HG03378 (cell line): ENCODE results near the gene DAB1.
"Not testable (repeated sequence)": the region's sequence is repeated elsewhere in the genome, so short reads cannot be mapped to it uniquely, and the experiment has no call there.

ENCODE experiments used
- ATAC-seq: cut with Tn5 transposase; IDR thresholded peaks from one replicate; pipeline ENCODE4 v1.9.1; 2021; ENCODE audit warnings: mild to moderate bottlenecking, moderate library complexity; ENCODE audit not compliant: unreplicated experiment

Gene DAB1

DNA sequence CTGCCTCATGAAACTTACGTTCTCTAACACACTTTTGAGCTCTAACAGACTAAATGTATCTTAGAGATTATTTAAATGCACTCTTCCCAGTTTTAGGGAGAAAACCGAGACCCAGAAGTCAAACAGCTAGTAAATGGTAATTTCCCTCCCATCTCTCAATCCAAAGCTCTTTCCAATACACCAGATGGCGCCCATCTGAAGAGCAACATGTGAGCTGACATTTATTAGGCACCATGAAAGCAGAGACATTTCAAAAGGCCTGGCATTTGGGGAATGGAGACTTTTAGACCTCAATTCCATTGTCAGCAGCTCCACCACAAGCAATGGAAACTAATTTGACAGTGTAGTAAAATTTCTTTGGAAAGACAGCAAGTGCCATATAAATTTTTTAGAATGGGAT is 191.4 kb downstream of the DAB1 start:
- no peak for ATAC-seq

- no peak for ATAC-seq
These were observed 193.9 kb downstream of the DAB1 start for GRCh38 chr1:57229998-57230397.

DNA sequence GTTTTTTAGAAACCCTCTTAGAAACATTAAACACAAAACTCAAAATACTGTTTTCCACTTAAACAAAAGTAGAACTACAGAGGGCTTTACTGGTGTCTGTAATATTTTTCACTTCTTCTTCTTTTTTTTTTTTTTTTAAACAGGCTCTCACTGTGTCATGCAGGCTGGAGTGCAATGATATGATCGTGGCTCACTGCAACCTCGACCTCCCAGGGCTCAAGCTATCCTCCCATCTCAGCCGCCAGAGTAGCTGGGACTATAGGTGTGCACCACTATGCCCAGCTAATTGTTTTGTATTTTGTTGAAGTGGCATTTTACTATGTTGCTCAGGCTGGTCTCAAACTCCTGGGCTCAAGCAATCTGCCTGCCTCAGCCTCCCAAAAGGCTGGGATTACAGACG is 194.8 kb downstream of the DAB1 start:
- ATAC-seq: no peak

DNA sequence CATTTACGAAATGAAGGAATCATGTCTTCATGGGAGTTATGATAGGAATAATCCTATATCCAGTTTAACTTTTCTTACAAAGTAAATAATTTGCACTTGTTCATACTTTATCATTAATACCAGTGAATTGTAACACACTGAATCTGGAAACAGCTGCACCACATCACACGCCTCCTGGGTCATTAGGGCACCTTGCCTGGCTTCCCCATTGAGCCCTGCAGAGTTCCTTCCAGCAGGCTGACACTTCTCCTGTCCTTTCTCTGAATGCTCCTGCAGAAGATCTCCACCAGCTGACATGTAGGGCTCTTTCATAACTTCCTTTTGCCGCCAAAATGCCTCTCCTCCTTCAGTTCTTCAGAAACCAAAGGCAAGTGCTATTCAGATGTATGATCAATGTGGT is 201.1 kb downstream of the DAB1 start:
- no peak for ATAC-seq

- no peak for ATAC-seq
These were observed 201.6 kb downstream of the DAB1 start for GRCh38 chr1:57222307-57222706.

- not testable (repeated sequence) for ATAC-seq
These were observed 203.0 kb downstream of the DAB1 start for GRCh38 chr1:57220905-57221304.

DNA sequence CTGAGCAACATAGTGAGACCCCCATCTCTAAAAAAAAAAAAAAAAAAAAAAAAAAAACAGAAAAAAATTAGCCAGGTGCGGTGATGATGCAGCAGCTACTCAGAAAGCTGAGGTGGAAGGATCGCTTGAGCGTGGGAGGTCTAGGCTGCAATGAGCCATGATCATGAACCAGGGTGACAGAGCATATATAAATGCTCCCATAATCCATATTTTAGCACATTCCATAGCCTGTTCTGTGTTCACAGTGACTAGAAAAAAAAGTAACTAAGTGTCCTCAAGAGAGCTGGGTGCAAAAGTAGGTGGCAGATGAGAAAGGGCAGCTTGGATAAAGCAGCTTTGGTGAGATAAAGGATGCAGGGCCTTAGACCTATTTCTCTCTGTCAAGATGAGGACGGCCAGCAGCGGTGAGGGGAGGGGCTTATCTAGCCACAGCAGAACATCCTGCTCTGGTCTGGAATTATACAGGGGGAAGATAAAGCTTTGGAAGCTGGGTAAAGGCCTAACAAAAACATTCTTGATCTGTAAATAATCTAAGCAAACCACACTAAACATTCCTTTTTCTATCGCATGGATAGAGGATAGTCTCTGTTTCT is 205.3 kb downstream of the DAB1 start:
- ATAC-seq: no peak

DNA sequence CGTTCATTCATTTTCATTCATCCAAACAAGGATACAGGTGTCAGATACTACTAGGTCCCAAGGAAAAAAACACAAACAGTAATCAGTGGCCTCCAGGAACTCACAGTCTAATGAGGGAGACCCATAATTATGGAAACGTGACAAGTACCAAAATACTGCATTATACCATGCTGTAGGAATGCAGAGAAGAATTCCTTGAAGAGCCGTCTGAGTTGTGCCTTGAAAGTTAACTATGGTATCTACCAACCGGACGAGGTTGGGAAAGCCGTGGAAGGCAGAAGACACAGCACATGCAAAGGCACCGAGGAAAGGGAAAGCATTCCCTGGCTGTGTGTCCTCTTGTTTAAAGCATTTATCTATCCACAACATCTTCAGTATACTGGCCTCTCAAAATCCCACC is 206.0 kb downstream of the DAB1 start:
- no peak for ATAC-seq

- ATAC-seq: no peak
These were observed 208.8 kb downstream of the DAB1 start for GRCh38 chr1:57214951-57215575.

- no peak for ATAC-seq
These were observed 213.0 kb downstream of the DAB1 start for GRCh38 chr1:57210881-57211280.

- ATAC-seq: no peak
These were observed 214.4 kb downstream of the DAB1 start for GRCh38 chr1:57209495-57209894.

DNA sequence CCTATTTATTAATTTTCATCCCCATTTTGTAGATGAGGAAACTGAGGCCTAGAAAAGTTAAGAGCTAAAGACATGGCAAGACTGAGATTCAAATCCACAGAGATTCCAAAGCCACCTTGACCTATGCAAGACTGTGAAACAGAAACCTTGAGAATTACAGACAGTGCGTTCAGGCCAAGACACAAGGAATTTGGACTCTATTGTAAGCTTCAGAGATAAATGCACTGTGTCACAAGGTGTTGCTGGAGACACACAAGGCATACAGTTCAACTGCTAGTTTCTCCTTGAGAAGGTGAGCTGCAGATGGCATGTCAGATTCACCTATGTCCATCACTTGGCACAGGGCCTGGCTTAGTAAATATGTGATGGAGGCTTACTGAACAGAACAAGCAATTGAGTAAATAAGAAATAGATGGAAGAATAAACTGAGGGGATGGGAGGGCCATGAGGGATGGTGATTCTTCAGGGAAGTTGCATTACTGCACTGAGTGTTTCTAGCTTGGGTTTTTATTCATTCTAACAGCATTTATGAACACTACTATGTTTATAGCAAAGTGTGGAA is 215.0 kb downstream of the DAB1 start:
- no peak for ATAC-seq

DNA sequence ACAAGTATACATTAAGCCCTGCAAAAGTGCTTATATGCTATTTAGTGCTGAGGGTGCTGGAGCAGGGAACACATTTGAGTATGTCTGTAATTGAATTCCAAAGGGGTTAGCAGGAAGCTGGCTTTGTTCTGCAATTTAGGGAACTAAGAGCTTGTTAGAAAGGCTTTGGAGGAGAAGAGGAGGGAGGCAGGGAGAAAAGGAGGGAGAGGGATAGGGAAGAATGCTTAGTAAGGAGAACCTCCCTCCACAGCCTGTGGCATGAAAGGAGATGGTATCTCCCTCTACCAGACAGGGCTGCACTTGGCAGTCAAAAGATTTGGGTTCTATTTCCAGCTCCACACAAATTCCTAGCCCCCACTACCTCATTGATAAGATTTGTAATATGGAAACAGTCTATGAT is 217.8 kb downstream of the DAB1 start:
- ATAC-seq: no peak

- ATAC-seq: no peak
These were observed 218.7 kb downstream of the DAB1 start for GRCh38 chr1:57204942-57205787.

- no peak for ATAC-seq
These were observed 219.8 kb downstream of the DAB1 start for GRCh38 chr1:57204091-57204490.

DNA sequence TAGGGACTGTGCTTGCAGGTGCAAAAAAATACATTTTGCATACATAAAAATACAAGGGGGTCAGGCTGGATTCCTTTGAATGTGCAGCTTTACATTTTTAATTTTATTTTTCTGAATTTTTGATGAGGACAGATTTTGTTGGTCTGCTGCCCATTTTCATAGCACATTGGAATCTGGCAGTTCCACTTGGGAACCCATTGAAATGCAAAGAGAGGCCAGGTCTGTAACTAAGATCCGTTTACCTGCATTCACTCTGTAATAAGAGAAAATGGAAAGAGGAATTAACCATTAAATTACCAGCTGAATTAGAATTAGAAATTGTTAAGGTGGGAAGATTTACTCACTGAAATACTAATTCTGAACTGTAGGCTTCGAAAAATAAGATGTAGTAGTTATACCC is 221.6 kb downstream of the DAB1 start:
- no peak for ATAC-seq

- no peak for ATAC-seq
These were observed 224.9 kb downstream of the DAB1 start for GRCh38 chr1:57198912-57199311.

- ATAC-seq: no peak
These were observed 228.4 kb downstream of the DAB1 start for GRCh38 chr1:57195436-57195941.

GRCh38 chr1:57192222-57192621 is 231.6 kb downstream of the DAB1 start:
- ATAC-seq: no peak

- ATAC-seq: no peak
These were observed 233.0 kb downstream of the DAB1 start for GRCh38 chr1:57190898-57191297.

DNA sequence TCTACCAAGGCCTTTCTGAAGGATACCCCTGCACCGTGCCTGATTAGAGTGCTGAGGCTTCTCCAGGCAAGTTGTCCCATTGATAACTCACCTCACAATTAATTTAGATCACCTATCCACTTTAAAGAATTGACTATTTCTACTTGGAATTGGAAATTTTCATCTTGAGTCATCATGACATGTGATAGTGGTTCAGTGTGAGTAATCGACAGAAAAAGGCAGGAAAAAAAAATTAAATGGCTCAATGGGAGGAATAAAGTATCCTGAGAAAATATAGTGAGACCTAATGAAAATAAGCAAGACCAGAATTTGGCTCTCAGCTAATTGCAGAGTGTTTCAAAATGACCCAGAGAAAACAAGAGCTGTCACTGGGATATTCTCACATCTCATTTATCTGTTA is 235.7 kb downstream of the DAB1 start:
- no peak for ATAC-seq

- no peak for ATAC-seq
These were observed 237.4 kb downstream of the DAB1 start for GRCh38 chr1:57186455-57186854.
